Stimulated activated CD8-positive, alpha-beta memory T cell treated with anti-CD3 and anti-CD28 coated beads, Interleukin-12 subunit alpha, Interleukin-12 subunit beta, amount 100 ng/mL, for 4 hours (primary cell): Measurements from ENCODE around the gene SLC38A8.

Experiments
- DNase-seq: peaks from one replicate; pipeline ENCODE4 v3.0.0-alpha.2; 2020; ENCODE audit warnings: low read depth

Gene SLC38A8

DNA sequence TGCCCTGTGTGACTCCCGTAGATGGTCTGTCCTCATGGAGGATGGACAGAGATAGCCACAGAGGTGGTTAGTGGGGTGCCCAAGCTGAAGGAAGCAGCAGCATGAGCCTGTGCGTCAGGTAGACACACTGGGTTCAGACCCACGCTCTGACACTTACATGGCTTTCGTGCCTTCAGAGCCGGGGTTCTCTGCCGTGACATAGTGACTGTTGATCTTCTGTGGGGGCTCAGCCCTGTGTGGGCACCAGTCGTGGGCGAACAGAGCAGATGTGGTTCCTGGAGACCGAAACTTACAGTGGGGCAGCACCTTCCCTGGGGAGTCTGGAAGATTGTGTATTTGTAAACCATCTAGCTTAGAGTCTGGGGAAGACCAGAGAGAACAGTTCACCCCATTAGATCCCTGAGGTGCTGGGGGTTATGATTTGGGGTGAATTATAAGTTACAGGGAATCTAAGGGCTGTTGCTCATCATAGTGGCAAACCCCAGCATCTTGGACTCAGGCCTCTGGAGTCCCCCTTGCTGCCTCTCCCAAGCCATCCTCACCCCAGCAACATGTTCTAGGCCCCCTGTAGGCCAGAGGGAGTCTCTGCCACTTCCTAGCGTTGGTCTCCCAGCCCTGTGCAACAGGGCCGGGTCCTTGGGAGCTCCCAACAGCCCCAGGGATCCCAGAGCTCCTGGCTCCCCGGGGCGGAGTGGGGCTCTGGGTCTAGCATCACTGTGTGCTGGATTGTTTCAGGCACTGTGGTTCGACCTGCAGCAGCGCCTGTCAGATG lies 45.9 kb downstream of the SLC38A8 start:
- no peak for DNase-seq

DNA sequence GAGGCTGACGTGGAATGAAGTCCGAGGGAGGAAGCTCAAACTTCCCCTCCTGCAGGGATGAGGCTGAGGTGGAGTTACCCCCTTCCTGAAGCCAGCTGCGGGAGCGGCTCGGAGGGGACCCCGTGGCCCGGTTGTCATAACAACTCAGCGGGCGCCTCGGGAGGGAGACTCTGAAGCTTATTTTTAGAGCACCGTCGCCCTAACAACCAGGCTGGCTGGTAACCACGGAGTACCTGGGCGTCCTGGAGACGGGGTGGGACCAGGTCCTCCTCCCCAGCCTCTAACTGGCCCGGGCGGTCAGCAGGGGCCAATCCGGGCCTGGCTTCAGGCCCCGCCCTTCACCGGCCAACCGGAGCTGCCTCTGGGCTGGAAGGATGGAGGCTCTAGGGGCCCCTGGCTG lies 46.8 kb downstream of the SLC38A8 start:
- no peak for DNase-seq

GRCh38 chr16:83994703-83995102 lies 47.9 kb downstream of the SLC38A8 start:
- DNase-seq, result no peak

GRCh38 chr16:83994087-83994486 lies 48.5 kb downstream of the SLC38A8 start:
- DNase-seq, result no peak

DNA sequence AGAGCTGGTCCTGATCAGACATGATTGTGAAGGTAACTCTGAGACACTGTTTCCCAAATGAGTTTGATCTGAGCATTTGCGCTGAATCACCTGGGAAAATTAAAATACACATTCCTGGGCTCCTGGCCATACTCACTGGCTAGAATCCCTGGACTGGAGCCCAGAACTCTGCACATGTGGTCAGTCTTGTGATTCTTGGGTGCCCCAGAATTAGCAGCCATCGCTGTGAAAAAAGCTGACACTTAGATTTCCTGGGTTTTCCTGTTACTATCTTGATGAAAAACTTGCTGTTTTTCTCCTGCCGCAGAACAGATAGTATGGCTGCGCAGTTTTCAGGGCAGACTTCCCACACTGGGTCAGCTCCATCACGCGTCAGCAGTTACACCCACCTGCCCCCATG lies 50.0 kb downstream of the SLC38A8 start:
- no peak for DNase-seq

DNA sequence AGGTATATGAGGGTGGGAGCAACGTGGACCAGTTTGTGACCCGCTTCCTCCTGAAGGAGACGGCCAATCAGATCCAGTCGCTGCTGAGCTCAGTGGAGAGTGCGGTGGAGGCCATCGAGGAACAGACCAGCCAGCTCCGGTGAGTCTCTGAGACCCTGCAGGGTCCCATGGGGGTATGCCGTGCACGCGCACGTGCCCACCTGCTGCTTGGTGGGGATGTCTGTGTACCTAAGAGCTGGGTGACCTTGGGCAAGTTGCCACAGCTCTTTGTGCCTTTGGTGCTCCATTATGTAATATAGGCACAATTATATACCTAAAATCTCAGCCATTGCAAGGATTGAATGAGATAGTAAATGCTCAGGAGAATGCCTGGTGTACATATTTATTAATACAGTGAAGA lies 52.1 kb downstream of the SLC38A8 start:
- no peak for DNase-seq

DNA sequence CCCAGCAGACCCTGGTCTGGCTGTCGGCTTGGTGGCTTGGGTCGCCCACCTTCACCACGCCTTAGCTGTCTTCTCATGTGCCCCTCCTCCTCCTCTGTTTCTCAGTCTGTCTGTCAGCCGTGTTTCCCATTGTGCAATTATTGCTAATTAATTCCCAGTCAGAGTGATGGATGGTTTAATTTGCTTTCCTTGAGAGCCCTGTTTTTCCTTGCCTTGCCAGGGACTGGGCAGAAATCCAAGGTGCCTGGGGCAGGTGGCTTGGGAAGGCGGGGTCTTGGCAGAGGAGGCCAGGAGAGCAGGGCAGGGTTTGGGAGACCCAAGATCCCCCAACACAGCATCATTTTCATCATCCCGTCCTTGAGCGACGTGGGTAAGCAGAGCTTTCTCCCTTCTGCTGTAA lies 53.3 kb downstream of the SLC38A8 start:
- DNase-seq, result no peak

GRCh38 chr16:83983491-83983890 lies 59.1 kb downstream of the SLC38A8 start:
- DNase-seq, result no peak

- DNase-seq, result no peak
Measured at GRCh38 chr16:83981799-83982198, 60.8 kb downstream of the SLC38A8 start.

- DNase-seq, result no peak
Measured at GRCh38 chr16:83980794-83981193, 61.8 kb downstream of the SLC38A8 start.

DNA sequence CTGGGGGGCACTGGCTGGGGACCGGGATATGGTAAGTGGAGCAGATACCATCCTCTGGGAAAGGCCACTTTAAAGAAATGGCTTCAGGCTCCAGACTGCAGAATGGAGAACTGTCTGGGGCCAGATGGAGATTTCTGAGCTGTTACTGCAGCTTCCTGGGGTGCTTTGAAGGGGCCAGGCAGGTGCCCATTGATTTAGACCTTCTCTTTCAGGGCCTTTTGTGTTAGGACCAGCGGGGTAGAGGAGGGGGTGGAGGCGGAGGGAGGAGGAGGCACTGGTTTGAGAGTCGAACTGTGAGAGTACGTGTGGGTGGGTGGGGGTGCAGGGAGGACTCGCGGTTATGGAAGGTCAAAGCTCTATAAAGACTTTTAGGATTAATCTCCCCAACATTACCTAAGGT lies 63.2 kb downstream of the SLC38A8 start:
- DNase-seq, result no peak

GRCh38 chr16:83978401-83978904 lies 64.1 kb downstream of the SLC38A8 start:
- no peak for DNase-seq

GRCh38 chr16:83977056-83977815 lies 65.4 kb downstream of the SLC38A8 start:
- DNase-seq, result no peak

GRCh38 chr16:83975590-83976260 lies 66.9 kb downstream of the SLC38A8 start:
- DNase-seq, result no peak

DNA sequence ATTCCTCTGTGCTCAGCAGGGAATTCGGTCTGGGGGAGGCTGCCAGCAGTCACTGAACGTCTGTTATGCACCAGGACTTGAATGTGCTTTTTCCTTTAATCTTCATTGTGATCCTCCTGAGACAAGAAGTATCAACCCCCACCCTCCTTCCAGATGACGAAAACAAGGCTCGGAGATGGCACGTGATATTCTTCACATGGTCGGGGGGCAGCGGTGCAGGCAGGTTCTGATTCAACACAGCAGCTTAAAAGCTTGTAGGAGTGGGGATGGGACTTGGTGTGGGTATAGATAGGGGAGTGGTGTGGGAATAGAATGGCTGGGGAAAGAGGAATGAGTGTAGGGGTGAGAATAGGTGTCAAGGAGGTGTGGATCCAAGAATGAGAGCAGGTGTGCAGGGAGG lies 68.1 kb downstream of the SLC38A8 start:
- DNase-seq, result no peak

GRCh38 chr16:83973581-83974385 lies 68.8 kb downstream of the SLC38A8 start:
- no peak for DNase-seq

- DNase-seq, result no peak
Measured at GRCh38 chr16:83973077-83973476, 69.5 kb downstream of the SLC38A8 start.

GRCh38 chr16:83972256-83973008 lies 70.2 kb downstream of the SLC38A8 start:
- no peak for DNase-seq

DNA sequence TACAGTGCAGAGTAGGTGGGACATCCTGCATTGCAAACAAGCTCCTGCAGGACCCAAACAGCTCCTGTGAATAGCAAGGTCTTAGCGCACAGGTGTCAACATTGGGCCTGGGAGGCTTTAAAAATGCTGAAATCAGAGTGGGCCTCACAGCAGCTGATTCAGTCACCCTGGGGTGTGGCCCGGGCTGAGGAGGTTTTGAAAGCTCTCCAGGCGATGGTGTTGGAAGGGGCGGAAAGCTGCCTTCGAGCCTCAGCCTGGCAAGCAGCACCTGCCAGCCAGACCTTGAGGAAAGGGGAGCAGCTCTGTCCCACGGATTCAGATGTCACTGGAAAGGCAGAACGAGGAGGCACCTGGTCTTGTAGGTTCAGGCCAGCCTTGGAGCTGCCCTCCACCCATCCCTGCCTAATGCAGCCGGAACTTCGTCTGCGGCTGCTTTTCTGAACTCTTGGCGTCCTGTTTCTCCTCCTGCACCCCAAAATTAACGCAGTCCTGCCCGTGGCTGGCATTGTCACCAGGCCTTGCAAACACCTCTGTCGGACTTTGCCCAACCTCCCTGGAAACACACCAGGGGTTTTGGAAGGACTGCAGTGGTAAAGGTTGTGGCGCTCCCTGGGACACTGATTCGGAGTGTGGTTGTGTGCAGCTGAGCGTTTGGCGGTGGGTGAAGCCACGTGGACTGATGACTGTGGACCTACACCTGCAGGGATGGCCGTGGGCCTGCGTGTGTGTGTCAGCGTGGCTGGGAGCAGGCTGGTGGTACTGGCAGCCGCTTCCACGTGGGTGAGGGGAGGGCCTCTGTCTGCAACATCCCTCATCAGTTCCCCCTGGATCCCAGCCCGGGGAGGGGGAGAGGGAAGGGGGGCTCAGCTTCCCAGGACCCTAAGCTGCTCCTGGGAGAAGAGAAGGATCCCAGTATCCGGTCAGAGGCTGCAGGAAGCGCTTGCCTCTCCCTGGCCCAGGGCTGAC lies 71.1 kb downstream of the SLC38A8 start:
- no peak for DNase-seq

- DNase-seq, result no peak
Measured at GRCh38 chr16:83970430-83970815, 72.2 kb downstream of the SLC38A8 start.
